ENCODE data around the gene DNAJB14. TPM values are rescaled to one million over a fixed set of nuclear protein-coding genes. Genes with fewer than 3 reads are reported as not detected.

Gene DNAJB14
- total RNA-seq, 1 experiment from 2014 or later = 41.5 TPM

- no peaks in the 10 kb centered on the region for H3K9me3 ChIP-seq (ENCODE audit: control insufficient read depth, insufficient read depth, low read depth, low read length)
- no peaks in the 10 kb centered on the region for H3K27me3 ChIP-seq (ENCODE audit: control insufficient read depth, insufficient read depth, low read length)
- intact Hi-C loops (cut with micrococcal nuclease; ENCODE audit: unreplicated experiment) = no loop called here
- in situ Hi-C loops (cut with HindIII; ENCODE audit: low pct_unique_long_range_greater_than_20kb, low sequenced_read_pairs) = no loop called here
- CTCF ChIA-PET = no interaction called here
- H3K36me3 ChIP-seq (ENCODE audit: control insufficient read depth, insufficient read depth, low read length) = no peaks in the 10 kb centered on the region
- POLR2A ChIA-PET = no interaction called here
- H3K4me1 ChIP-seq (ENCODE audit: control insufficient read depth, insufficient read depth, low read length) = no peaks in the 10 kb centered on the region
- no peak overlapping the region for H3K4me3 ChIP-seq (ENCODE audit: low read depth in 2 of 2, low read length in 2 of 2)
- no TSS peak for BruUV-seq (replicated peaks)
- DNase-seq (ENCODE audit: low read depth, low spot score) (no peak), ATAC-seq (no peak)
- TF ChIP-seq CTCF (IDR thresholded peaks at IDR 0.05) (no peak), POLR2AphosphoS5 (IDR thresholded peaks at IDR 0.05; ENCODE audit: low read depth, low read length) (no peak), REST (IDR thresholded peaks at IDR 0.05; ENCODE audit: insufficient read depth in 1 of 2, low read depth in 2 of 2, low read length in 1 of 2) (no peak), SIN3A (IDR thresholded peaks at IDR 0.05; ENCODE audit: borderline replicate concordance, insufficient read depth, low read depth, low read length) (no peak), TCF7L2 (IDR thresholded peaks at IDR 0.05; ENCODE audit: low read depth, low read length) (no peak)
- no peak overlapping the region for H3K27ac ChIP-seq (ENCODE audit: low read length)
Measured at GRCh38 chr4:99987681-99988080, 41.3 kb upstream of the DNAJB14 start.

GRCh38 chr4:99986792-99987191 is 40.4 kb upstream of the DNAJB14 start:
- H3K27me3 ChIP-seq (ENCODE audit: control insufficient read depth, insufficient read depth, low read length) = no peaks in the 10 kb centered on the region
- no TSS peak for BruUV-seq (replicated peaks)
- ATAC-seq = no peak
- intact Hi-C loops (cut with micrococcal nuclease; ENCODE audit: unreplicated experiment) (no loop called here), in situ Hi-C loops (cut with HindIII; ENCODE audit: low pct_unique_long_range_greater_than_20kb, low sequenced_read_pairs) (no loop called here)
- no peak for TF ChIP-seq TCF7L2 (IDR thresholded peaks at IDR 0.05; ENCODE audit: low read depth, low read length)
- no peak for TF ChIP-seq REST (IDR thresholded peaks at IDR 0.05; ENCODE audit: insufficient read depth in 1 of 2, low read depth in 2 of 2, low read length in 1 of 2)
- no peak for TF ChIP-seq CTCF (IDR thresholded peaks at IDR 0.05)
- no peak for TF ChIP-seq SIN3A (IDR thresholded peaks at IDR 0.05; ENCODE audit: borderline replicate concordance, insufficient read depth, low read depth, low read length)
- no peak for TF ChIP-seq POLR2AphosphoS5 (IDR thresholded peaks at IDR 0.05; ENCODE audit: low read depth, low read length)
- H3K4me3 ChIP-seq (ENCODE audit: low read depth in 2 of 2, low read length in 2 of 2) = no peak overlapping the region
- H3K4me1 ChIP-seq (ENCODE audit: control insufficient read depth, insufficient read depth, low read length) = no peaks in the 10 kb centered on the region
- H3K27ac ChIP-seq (ENCODE audit: low read length) = no peak overlapping the region
- ChIA-PET CTCF (no interaction called here), POLR2A (no interaction called here)
- no peak for DNase-seq (ENCODE audit: low read depth, low spot score)
- no peaks in the 10 kb centered on the region for H3K36me3 ChIP-seq (ENCODE audit: control insufficient read depth, insufficient read depth, low read length)
- no peaks in the 10 kb centered on the region for H3K9me3 ChIP-seq (ENCODE audit: control insufficient read depth, insufficient read depth, low read depth, low read length)

Measured in Panc1 (cell line).